Measurements from ENCODE around the gene JPT2.

JPT2 gene

GRCh38 chr16:1745900-1746692, 68.0 kb downstream of the JPT2 start:
- no peak overlapping the region for H3K27ac ChIP-seq (replicated peaks; ENCODE audit: low read length)
- peaks cover 35 to 82% of the 10 kb centered on the region in 2 donors for H3K36me3 ChIP-seq (replicated peaks in 1 of 2; ENCODE audit: control insufficient read depth in 2 of 2, insufficient read depth in 2 of 2, low read length in 2 of 2)

GRCh38 chr16:1746693-1747195, 68.7 kb downstream of the JPT2 start:
- Histone ChIP-seq H3K9me3 (replicated peaks in 1 of 2; ENCODE audit: control insufficient read depth in 2 of 2, insufficient read depth in 1 of 2, low read depth in 1 of 2, low read length in 2 of 2) (peaks cover 0 to 1% of the 10 kb centered on the region in 2 donors), H3K79me1 (ENCODE audit: low read depth, low read length) (peaks cover 1% of the 10 kb centered on the region), H4K8ac (ENCODE audit: low read depth, low read length) (no peak overlapping the region), H3K36me3 (replicated peaks in 1 of 2; ENCODE audit: control insufficient read depth in 2 of 2, insufficient read depth in 2 of 2, low read length in 2 of 2) (peaks cover 38 to 83% of the 10 kb centered on the region in 2 donors), H2AFZ (ENCODE audit: low read length) (no peak overlapping the region), H3K27ac (replicated peaks; ENCODE audit: low read length) (no peak overlapping the region), H2BK120ac (ENCODE audit: low read depth, low read length) (no peak overlapping the region), H2BK15ac (ENCODE audit: low read length) (no peak overlapping the region), H3K4me1 (ENCODE audit: control insufficient read depth in 2 of 2, insufficient read depth in 1 of 2, low read depth in 1 of 2, low read length in 2 of 2) (no peaks in the 10 kb centered on the region), H3K4me2 (ENCODE audit: insufficient read depth, low read length, poor library complexity, severe bottlenecking) (no peak overlapping the region), H3K27me3 (ENCODE audit: control insufficient read depth in 3 of 3, insufficient read depth in 3 of 3, low read depth in 1 of 3, low read length in 3 of 3) (no peaks in the 10 kb centered on the region), H2BK5ac (ENCODE audit: low read length) (no peak overlapping the region), H2BK12ac (ENCODE audit: low read length) (peak overlapping the region; percentile 41), H2AK5ac (ENCODE audit: low read depth, low read length) (no peak overlapping the region), H3K4me3 (ENCODE audit: low read length in 2 of 2) (no peak overlapping the region), H3K4ac (ENCODE audit: low read length) (no peak overlapping the region), H4K91ac (ENCODE audit: low read depth, low read length, poor library complexity) (no peak overlapping the region), H3K23ac (ENCODE audit: low read depth, low read length, poor library complexity) (peak overlapping the region; percentile 65), H3K9ac (ENCODE audit: low read depth, low read length, poor library complexity) (peak overlapping the region; percentile 44), H3K14ac (ENCODE audit: low read length) (no peak overlapping the region), H3K18ac (ENCODE audit: low read length) (no peak overlapping the region)
- WGBS, 2 donors (ENCODE audit: extremely low coverage in 2 of 2, insufficient read length in 2 of 2, insufficient replicate concordance in 1 of 2), result no CpG with 5 or more reads among the region's 31 CpGs
- DNase-seq (ENCODE audit: low spot score), result no peak

More at GRCh38 chr16:1745900-1746692, 68.0 kb downstream of the JPT2 start:
- Histone ChIP-seq H2AK5ac (ENCODE audit: low read depth, low read length) (no peak overlapping the region), H2BK12ac (ENCODE audit: low read length) (peak overlapping the region; percentile 41), H3K9me3 (replicated peaks in 1 of 2; ENCODE audit: control insufficient read depth in 2 of 2, insufficient read depth in 1 of 2, low read depth in 1 of 2, low read length in 2 of 2) (peaks cover 0 to 1% of the 10 kb centered on the region in 2 donors), H3K4me1 (ENCODE audit: control insufficient read depth in 2 of 2, insufficient read depth in 1 of 2, low read depth in 1 of 2, low read length in 2 of 2) (no peaks in the 10 kb centered on the region), H3K27me3 (ENCODE audit: control insufficient read depth in 3 of 3, insufficient read depth in 3 of 3, low read depth in 1 of 3, low read length in 3 of 3) (no peaks in the 10 kb centered on the region), H3K4me2 (ENCODE audit: insufficient read depth, low read length, poor library complexity, severe bottlenecking) (no peak overlapping the region), H3K4ac (ENCODE audit: low read length) (no peak overlapping the region), H3K23ac (ENCODE audit: low read depth, low read length, poor library complexity) (no peak overlapping the region), H2BK120ac (ENCODE audit: low read depth, low read length) (no peak overlapping the region), H4K8ac (ENCODE audit: low read depth, low read length) (no peak overlapping the region), H3K4me3 (ENCODE audit: low read length in 2 of 2) (no peak overlapping the region), H2BK5ac (ENCODE audit: low read length) (no peak overlapping the region), H2BK15ac (ENCODE audit: low read length) (no peak overlapping the region), H4K91ac (ENCODE audit: low read depth, low read length, poor library complexity) (no peak overlapping the region), H3K14ac (ENCODE audit: low read length) (no peak overlapping the region), H3K79me1 (ENCODE audit: low read depth, low read length) (peaks cover 1% of the 10 kb centered on the region), H2AFZ (ENCODE audit: low read length) (no peak overlapping the region), H3K18ac (ENCODE audit: low read length) (no peak overlapping the region), H3K9ac (ENCODE audit: low read depth, low read length, poor library complexity) (no peak overlapping the region)
- no peak for DNase-seq (ENCODE audit: low spot score)
- WGBS, 2 donors (ENCODE audit: extremely low coverage in 2 of 2, insufficient read length in 2 of 2, insufficient replicate concordance in 1 of 2), result no CpG with 5 or more reads among the region's 29 CpGs

GRCh38 chr16:1747934-1748333, 69.9 kb downstream of the JPT2 start:
- H2BK5ac ChIP-seq (ENCODE audit: low read length), result no peak overlapping the region
- DNase-seq (ENCODE audit: low spot score), result no peak
- H2AFZ ChIP-seq (ENCODE audit: low read length), result no peak overlapping the region
- H3K14ac ChIP-seq (ENCODE audit: low read length), result no peak overlapping the region
- no peak overlapping the region for H3K4ac ChIP-seq (ENCODE audit: low read length)
- H3K36me3 ChIP-seq (replicated peaks in 1 of 2; ENCODE audit: control insufficient read depth in 2 of 2, insufficient read depth in 2 of 2, low read length in 2 of 2), result peaks cover 45 to 87% of the 10 kb centered on the region in 2 donors
- no peaks in the 10 kb centered on the region for H3K4me1 ChIP-seq (ENCODE audit: control insufficient read depth in 2 of 2, insufficient read depth in 1 of 2, low read depth in 1 of 2, low read length in 2 of 2)
- H3K18ac ChIP-seq (ENCODE audit: low read length), result no peak overlapping the region
- no peaks in the 10 kb centered on the region for H3K27me3 ChIP-seq (ENCODE audit: control insufficient read depth in 3 of 3, insufficient read depth in 3 of 3, low read depth in 1 of 3, low read length in 3 of 3)
- no peak overlapping the region for H3K4me3 ChIP-seq (ENCODE audit: low read length in 2 of 2)
- peaks cover 1% of the 10 kb centered on the region for H3K79me1 ChIP-seq (ENCODE audit: low read depth, low read length)
- H3K9me3 ChIP-seq (replicated peaks in 1 of 2; ENCODE audit: control insufficient read depth in 2 of 2, insufficient read depth in 1 of 2, low read depth in 1 of 2, low read length in 2 of 2), result peaks cover 0 to 1% of the 10 kb centered on the region in 2 donors
- H3K4me2 ChIP-seq (ENCODE audit: insufficient read depth, low read length, poor library complexity, severe bottlenecking), result no peak overlapping the region
- no peak overlapping the region for H2AK5ac ChIP-seq (ENCODE audit: low read depth, low read length)
- no peak overlapping the region for H2BK12ac ChIP-seq (ENCODE audit: low read length)
- no peak overlapping the region for H2BK120ac ChIP-seq (ENCODE audit: low read depth, low read length)
- H3K9ac ChIP-seq (ENCODE audit: low read depth, low read length, poor library complexity), result no peak overlapping the region
- H3K27ac ChIP-seq (replicated peaks; ENCODE audit: low read length), result no peak overlapping the region
- WGBS, 2 donors (ENCODE audit: extremely low coverage in 2 of 2, insufficient read length in 2 of 2, insufficient replicate concordance in 1 of 2), result no CpG with 5 or more reads among the region's 11 CpGs
- H4K8ac ChIP-seq (ENCODE audit: low read depth, low read length), result no peak overlapping the region
- no peak overlapping the region for H2BK15ac ChIP-seq (ENCODE audit: low read length)
- no peak overlapping the region for H4K91ac ChIP-seq (ENCODE audit: low read depth, low read length, poor library complexity)
- no peak overlapping the region for H3K23ac ChIP-seq (ENCODE audit: low read depth, low read length, poor library complexity)
